Esophagus squamous epithelium (tissue), 5 donors: ENCODE results near the gene CD109. TPM values are rescaled to one million over a fixed set of nuclear protein-coding genes. Genes with fewer than 3 reads are reported as not detected.

ENCODE experiments used
- DNase-seq: peaks from one replicate; lab custom pipeline; 2025; lab: John Stamatoyannopoulos, UW
- H3K27ac ChIP-seq, 4 donors: fragments of 200-600 bp; sonication (generic); one replicate each; pipeline ENCODE4 v1.5.1; 2016 to 2019; ENCODE audit warnings: mild to moderate bottlenecking in 1 of 4
- H3K27me3 ChIP-seq, 4 donors: fragments of 200-600 bp; sonication (generic); 1 replicate in 3 of 4; 2 replicates in 1 of 4; pipeline versions ENCODE4 v1.5.1 to v1.6.0; 2017 to 2021; ENCODE audit warnings: antibody characterized with exemption in 1 of 4
- H3K36me3 ChIP-seq, 3 donors: fragments of 200-600 bp; sonication (generic); one replicate each; pipeline ENCODE4 v1.5.1; 2016 to 2019
- H3K4me1 ChIP-seq, 3 donors: fragments of 200-600 bp; sonication (generic); one replicate each; pipeline ENCODE4 v1.5.1; 2017 to 2019
- H3K4me3 ChIP-seq, 4 donors: fragments of 200-600 bp; sonication (generic); 1 replicate in 3 of 4; 2 replicates in 1 of 4; pipeline ENCODE4 v1.5.1; 2016 to 2019; ENCODE audit warnings: mild to moderate bottlenecking in 2 of 4, moderate library complexity in 1 of 4
- H3K9me3 ChIP-seq, 3 donors: fragments of 200-600 bp; sonication (generic); one replicate each; pipeline ENCODE4 v1.5.1; 2016 to 2019
- CTCF ChIP-seq, 6 experiments: fragments of 450-650 bp in 4 of 6; fragments of 200-600 bp in 2 of 6; sonication (generic) in 2 of 6; IDR thresholded peaks; one replicate each; pipeline ENCODE4 v1.5.1; 2016 to 2019; ENCODE audit warnings: antibody characterized with exemption in 6 of 6, mild to moderate bottlenecking in 4 of 6, moderate library complexity in 4 of 6
- POLR2A ChIP-seq, 4 donors: fragments of 450-650 bp; IDR thresholded peaks; one replicate each; pipeline ENCODE4 v1.6.1; 2017; ENCODE audit warnings: antibody characterized with exemption in 4 of 4, mild to moderate bottlenecking in 4 of 4, moderate library complexity in 3 of 4
- WGBS, 2 donors: methylation state at CpG; one replicate each; pipeline ENCODE4 v1.1.5; 2018; 5-methylcytosine and 5-hydroxymethylcytosine counted together
- intact Hi-C: fragments of 100-400 bp; cut with DNase I; formaldehyde crosslinking; loops from one replicate; pipeline ENCODE4 v1.15.0; 2022
- total RNA-seq, 4 donors: library from RNA; depleted of rRNA; stranded (reverse); fragments of >200 nt; gene quantifications; one replicate each; pipeline ENCODE4 v1.1.0, GENCODE V29; 2016
- donor health status: DM: yes; HTN: yes; CAD: no.

Gene CD109
- total RNA-seq, 4 donors from 2014 or later = 27.0 to 57.9 (median 41.3) TPM

DNA sequence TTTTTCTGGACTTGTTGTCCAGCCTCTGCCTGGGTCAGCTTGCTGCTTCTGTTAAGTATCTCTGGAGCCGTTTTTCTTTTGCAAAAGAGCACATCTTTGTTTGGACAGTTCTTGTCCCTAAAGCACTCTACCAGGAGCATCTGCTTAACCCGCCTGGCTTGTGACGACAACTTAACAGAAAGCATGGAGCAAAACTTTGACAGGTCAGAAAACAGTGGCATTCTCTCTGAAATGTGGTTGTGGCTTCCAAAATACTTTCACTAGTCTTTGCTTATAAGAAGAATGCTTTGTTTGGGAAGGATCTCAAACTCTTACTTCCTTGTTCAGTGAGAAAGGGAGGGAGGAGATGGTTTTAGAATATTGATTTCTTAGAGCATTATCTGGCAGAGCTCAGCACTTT is 47.6 kb downstream of the CD109 start:
- intact Hi-C loops = no loop called here
- H3K4me1 ChIP-seq = peaks cover 0 to 5% (median 0%) of the 10 kb centered on the region in 3 donors

GRCh38 chr6:73746787-73747186 is 50.8 kb downstream of the CD109 start:
- peaks cover 0 to 5% (median 0%) of the 10 kb centered on the region in 3 donors for H3K4me1 ChIP-seq
- intact Hi-C loops = no loop called here
- H3K9me3 ChIP-seq = no peaks in the 10 kb centered on the region
- 83 to 89% methylated on average over 1 of the region's 1 CpG for WGBS, 2 donors
- peaks cover 0 to 33% (median 0%) of the 10 kb centered on the region in 3 donors for H3K36me3 ChIP-seq
- H3K4me3 ChIP-seq = no peak overlapping the region
- no peak for DNase-seq
- no peak overlapping the region for H3K27ac ChIP-seq
- H3K27me3 ChIP-seq = no peaks in the 10 kb centered on the region
- TF ChIP-seq POLR2A (IDR thresholded peaks at IDR 0.05) (no peak), CTCF (IDR thresholded peaks at IDR 0.05) (no peak)

More for the DNA sequence above, 47.6 kb downstream of the CD109 start:
- Histone ChIP-seq H3K27ac (no peak overlapping the region), H3K27me3 (no peaks in the 10 kb centered on the region), H3K4me3 (no peak overlapping the region), H3K36me3 (peaks cover 0 to 38% (median 0%) of the 10 kb centered on the region in 3 donors), H3K9me3 (no peaks in the 10 kb centered on the region)
- no peak for DNase-seq
- 69 to 90% methylated on average over 3 of the region's 3 CpGs for WGBS, 2 donors
- TF ChIP-seq POLR2A (IDR thresholded peaks at IDR 0.05) (no peak), CTCF (IDR thresholded peaks at IDR 0.05) (no peak)

GRCh38 chr6:73747289-73747688 is 51.3 kb downstream of the CD109 start:
- Histone ChIP-seq H3K4me1 (peaks cover 0 to 5% (median 0%) of the 10 kb centered on the region in 3 donors), H3K4me3 (no peak overlapping the region), H3K36me3 (peaks cover 0 to 28% (median 0%) of the 10 kb centered on the region in 3 donors), H3K27ac (no peak overlapping the region), H3K27me3 (no peaks in the 10 kb centered on the region), H3K9me3 (no peaks in the 10 kb centered on the region)
- intact Hi-C loops = no loop called here
- TF ChIP-seq POLR2A (IDR thresholded peaks at IDR 0.05) (no peak), CTCF (IDR thresholded peaks at IDR 0.05) (no peak)
- WGBS, 2 donors = 44 to 77% methylated on average over 2 of the region's 2 CpGs
- DNase-seq = no peak

DNA sequence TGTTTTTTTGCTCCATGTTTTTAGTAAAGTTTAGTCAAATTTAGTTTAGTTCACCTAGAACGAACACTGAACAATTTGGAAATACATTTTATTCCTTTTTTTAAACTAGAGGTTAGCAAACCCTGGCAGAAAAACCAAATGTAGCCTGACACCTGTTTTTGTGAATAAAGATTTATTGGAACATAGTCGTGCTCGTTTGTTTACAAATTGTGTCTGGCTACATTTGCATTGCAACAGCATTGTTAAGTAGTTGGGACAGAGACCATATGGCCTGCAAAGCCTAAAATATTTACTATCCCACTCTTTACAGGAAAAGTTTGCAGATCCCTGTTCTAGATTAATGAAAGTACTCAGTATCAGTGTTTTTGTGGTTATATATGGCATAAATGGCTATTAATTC is 56.9 kb downstream of the CD109 start:
- H3K36me3 ChIP-seq = peaks cover 0 to 12% (median 0%) of the 10 kb centered on the region in 3 donors
- no peaks in the 10 kb centered on the region for H3K27me3 ChIP-seq
- no peaks in the 10 kb centered on the region for H3K9me3 ChIP-seq
- no peak overlapping the region for H3K27ac ChIP-seq
- intact Hi-C loops = no loop called here
- no peaks in the 10 kb centered on the region for H3K4me1 ChIP-seq
- no peak for DNase-seq
- 80 to 84% methylated on average over 3 of the region's 3 CpGs for WGBS, 2 donors
- TF ChIP-seq POLR2A (IDR thresholded peaks at IDR 0.05) (no peak), CTCF (IDR thresholded peaks at IDR 0.05) (no peak)
- no peak overlapping the region for H3K4me3 ChIP-seq

DNA sequence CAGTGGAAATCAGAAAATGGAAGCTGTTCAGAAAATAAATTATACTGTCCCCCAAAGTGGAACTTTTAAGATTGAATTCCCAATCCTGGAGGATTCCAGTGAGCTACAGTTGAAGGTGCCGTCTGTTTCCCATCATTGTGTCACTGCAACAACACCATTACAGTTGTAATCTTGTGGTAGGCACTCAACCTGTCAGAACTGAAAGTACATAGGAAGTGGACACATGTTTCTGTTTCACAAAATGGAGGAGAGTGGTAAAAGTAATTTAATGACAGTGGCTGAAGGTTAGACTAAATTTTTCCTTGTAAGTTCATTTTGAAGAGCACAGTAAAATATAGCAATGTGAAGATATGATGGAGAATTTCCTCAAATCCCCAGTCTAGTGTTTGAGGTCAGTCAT is 70.0 kb downstream of the CD109 start:
- no peaks in the 10 kb centered on the region for H3K9me3 ChIP-seq
- H3K36me3 ChIP-seq = peaks cover 0 to 83% (median 0%) of the 10 kb centered on the region in 3 donors
- DNase-seq = no peak
- 92 to 100% methylated on average over 1 of the region's 1 CpG for WGBS, 2 donors
- TF ChIP-seq CTCF (IDR thresholded peaks at IDR 0.05) = no peak
- no peak for TF ChIP-seq POLR2A (IDR thresholded peaks at IDR 0.05)
- no peak overlapping the region for H3K27ac ChIP-seq
- no peak overlapping the region for H3K4me3 ChIP-seq
- no peaks in the 10 kb centered on the region for H3K27me3 ChIP-seq
- intact Hi-C loops = no loop called here
- no peaks in the 10 kb centered on the region for H3K4me1 ChIP-seq
